ENCODE results near the gene RBKS.

DNA sequence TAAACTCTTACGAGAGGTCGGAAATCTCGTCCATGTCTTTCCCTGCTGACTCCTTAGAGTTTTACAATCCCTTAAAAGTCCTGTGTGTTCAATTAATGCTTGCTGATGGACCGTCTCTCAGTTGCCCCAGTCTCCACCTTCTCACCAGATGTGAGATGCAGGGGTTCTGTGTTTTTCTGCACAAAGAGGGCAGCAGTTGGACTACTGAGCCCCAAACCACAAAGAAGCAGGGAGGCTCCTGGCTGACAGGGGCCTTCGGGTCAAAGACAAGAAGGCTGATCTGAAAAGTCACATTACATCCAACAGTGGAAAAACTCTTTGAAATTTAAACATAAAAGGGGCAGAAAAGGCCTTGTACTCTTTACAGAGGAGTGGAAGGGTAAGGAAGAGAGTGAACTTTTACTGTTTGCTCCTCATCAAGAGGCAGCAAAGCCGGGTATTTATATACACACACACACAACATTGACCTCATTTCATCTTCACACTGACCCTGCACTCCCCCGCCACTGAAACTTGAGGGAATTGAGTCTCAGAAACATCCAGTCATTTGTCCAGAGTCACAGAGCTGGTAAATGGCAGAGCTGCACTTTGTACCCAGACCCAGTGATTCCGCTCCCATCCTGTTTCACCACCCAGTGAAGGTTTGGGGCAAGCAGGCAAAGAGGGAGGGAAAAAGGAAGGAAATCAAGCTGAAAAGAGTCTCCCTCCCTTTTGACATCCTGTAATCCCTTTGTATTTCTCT is 94.9 kb downstream of the RBKS start:
- no peak for TF ChIP-seq POLR2A (IDR thresholded peaks at IDR 0.05; ENCODE audit: low read depth)
- TF ChIP-seq, protein P1, sequence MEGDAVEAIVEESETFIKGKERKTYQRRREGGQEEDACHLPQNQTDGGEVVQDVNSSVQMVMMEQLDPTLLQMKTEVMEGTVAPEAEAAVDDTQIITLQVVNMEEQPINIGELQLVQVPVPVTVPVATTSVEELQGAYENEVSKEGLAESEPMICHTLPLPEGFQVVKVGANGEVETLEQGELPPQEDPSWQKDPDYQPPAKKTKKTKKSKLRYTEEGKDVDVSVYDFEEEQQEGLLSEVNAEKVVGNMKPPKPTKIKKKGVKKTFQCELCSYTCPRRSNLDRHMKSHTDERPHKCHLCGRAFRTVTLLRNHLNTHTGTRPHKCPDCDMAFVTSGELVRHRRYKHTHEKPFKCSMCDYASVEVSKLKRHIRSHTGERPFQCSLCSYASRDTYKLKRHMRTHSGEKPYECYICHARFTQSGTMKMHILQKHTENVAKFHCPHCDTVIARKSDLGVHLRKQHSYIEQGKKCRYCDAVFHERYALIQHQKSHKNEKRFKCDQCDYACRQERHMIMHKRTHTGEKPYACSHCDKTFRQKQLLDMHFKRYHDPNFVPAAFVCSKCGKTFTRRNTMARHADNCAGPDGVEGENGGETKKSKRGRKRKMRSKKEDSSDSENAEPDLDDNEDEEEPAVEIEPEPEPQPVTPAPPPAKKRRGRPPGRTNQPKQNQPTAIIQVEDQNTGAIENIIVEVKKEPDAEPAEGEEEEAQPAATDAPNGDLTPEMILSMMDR (IDR thresholded peaks at IDR 0.05) = no peak

Data from esophagus muscularis mucosa (tissue), 3 donors.